Osteocyte (in vitro differentiated cells): ENCODE results near the gene SH2D6. TPM values are rescaled to one million over a fixed set of nuclear protein-coding genes. Genes with fewer than 3 reads are reported as not detected.

Source experiments
- DNase-seq: peaks from one replicate; pipeline ENCODE4 v3.0.0; 2021; ENCODE audit warnings: mixed read lengths; ENCODE audit not compliant: unreplicated experiment; ENCODE audit errors: extremely low spot score
- H3K27ac Mint-ChIP-seq: one replicate; pipeline ENCODE4 v1.8.0; 2021; ENCODE audit warnings: mild to moderate bottlenecking, mixed read lengths; ENCODE audit not compliant: unreplicated experiment
- H3K27me3 Mint-ChIP-seq: one replicate; pipeline ENCODE4 v1.8.0; 2021; ENCODE audit warnings: mixed read lengths; ENCODE audit not compliant: unreplicated experiment
- H3K36me3 Mint-ChIP-seq: one replicate; pipeline ENCODE4 v1.8.0; 2021; ENCODE audit warnings: mixed read lengths; ENCODE audit not compliant: unreplicated experiment
- H3K4me1 Mint-ChIP-seq: one replicate; pipeline ENCODE4 v1.8.0; 2021; ENCODE audit warnings: mixed read lengths; ENCODE audit not compliant: unreplicated experiment
- H3K4me3 Mint-ChIP-seq: one replicate; pipeline ENCODE4 v1.8.0; 2021; ENCODE audit warnings: mild to moderate bottlenecking, moderate library complexity, mixed read lengths; ENCODE audit not compliant: unreplicated experiment
- H3K9me3 Mint-ChIP-seq: one replicate; pipeline ENCODE4 v1.8.0; 2021; ENCODE audit warnings: mixed read lengths; ENCODE audit not compliant: unreplicated experiment
- total RNA-seq: library from RNA; stranded (reverse); gene quantifications from 2 replicates; pipeline ENCODE4 v1.2.1, GENCODE V29; 2021
- TF ChIP-seq, protein P1 (sequence below): fragments of 200-600 bp; sonication (generic); IDR thresholded peaks from 2 replicates; pipeline ENCODE4 v1.5.0; 2021; ENCODE audit warnings: antibody characterized with exemption, mild to moderate bottlenecking, moderate library complexity

SH2D6 gene
- total RNA-seq, 1 donor from 2014 or later = 0.51 TPM

GRCh38 chr2:85446296-85447221, 28.0 kb downstream of the SH2D6 start:
- TF ChIP-seq, protein P1, sequence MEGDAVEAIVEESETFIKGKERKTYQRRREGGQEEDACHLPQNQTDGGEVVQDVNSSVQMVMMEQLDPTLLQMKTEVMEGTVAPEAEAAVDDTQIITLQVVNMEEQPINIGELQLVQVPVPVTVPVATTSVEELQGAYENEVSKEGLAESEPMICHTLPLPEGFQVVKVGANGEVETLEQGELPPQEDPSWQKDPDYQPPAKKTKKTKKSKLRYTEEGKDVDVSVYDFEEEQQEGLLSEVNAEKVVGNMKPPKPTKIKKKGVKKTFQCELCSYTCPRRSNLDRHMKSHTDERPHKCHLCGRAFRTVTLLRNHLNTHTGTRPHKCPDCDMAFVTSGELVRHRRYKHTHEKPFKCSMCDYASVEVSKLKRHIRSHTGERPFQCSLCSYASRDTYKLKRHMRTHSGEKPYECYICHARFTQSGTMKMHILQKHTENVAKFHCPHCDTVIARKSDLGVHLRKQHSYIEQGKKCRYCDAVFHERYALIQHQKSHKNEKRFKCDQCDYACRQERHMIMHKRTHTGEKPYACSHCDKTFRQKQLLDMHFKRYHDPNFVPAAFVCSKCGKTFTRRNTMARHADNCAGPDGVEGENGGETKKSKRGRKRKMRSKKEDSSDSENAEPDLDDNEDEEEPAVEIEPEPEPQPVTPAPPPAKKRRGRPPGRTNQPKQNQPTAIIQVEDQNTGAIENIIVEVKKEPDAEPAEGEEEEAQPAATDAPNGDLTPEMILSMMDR = no peak
- H3K4me1 Mint-ChIP-seq = peaks cover 28% of the 10 kb centered on the region
- H3K27me3 Mint-ChIP-seq = no peaks in the 10 kb centered on the region
- no peak overlapping the region for H3K4me3 Mint-ChIP-seq
- DNase-seq = no peak
- H3K27ac Mint-ChIP-seq = peak overlapping the region; percentile 81
- H3K36me3 Mint-ChIP-seq = no peaks in the 10 kb centered on the region
- H3K9me3 Mint-ChIP-seq = no peaks in the 10 kb centered on the region

GRCh38 chr2:85447222-85447585, 28.7 kb downstream of the SH2D6 start:
- H3K27ac Mint-ChIP-seq = no peak overlapping the region
- no peak for DNase-seq
- no peaks in the 10 kb centered on the region for H3K27me3 Mint-ChIP-seq
- H3K4me1 Mint-ChIP-seq = peaks cover 28% of the 10 kb centered on the region
- TF ChIP-seq, protein P1 = no peak
- H3K9me3 Mint-ChIP-seq = no peaks in the 10 kb centered on the region
- H3K36me3 Mint-ChIP-seq = no peaks in the 10 kb centered on the region
- no peak overlapping the region for H3K4me3 Mint-ChIP-seq

- DNase-seq = no peak
- Mint-ChIP-seq H3K27me3 (no peaks in the 10 kb centered on the region), H3K36me3 (no peaks in the 10 kb centered on the region), H3K9me3 (no peaks in the 10 kb centered on the region), H3K4me1 (peaks cover 28% of the 10 kb centered on the region), H3K4me3 (no peak overlapping the region), H3K27ac (no peak overlapping the region)
- TF ChIP-seq, protein P1 = no peak
Observed at GRCh38 chr2:85448461-85449213, 30.1 kb downstream of the SH2D6 start.

- no peaks in the 10 kb centered on the region for H3K27me3 Mint-ChIP-seq
- H3K27ac Mint-ChIP-seq = no peak overlapping the region
- no peaks in the 10 kb centered on the region for H3K36me3 Mint-ChIP-seq
- no peak overlapping the region for H3K4me3 Mint-ChIP-seq
- TF ChIP-seq, protein P1 = no peak
- DNase-seq = no peak
- H3K4me1 Mint-ChIP-seq = peaks cover 28% of the 10 kb centered on the region
- H3K9me3 Mint-ChIP-seq = no peaks in the 10 kb centered on the region
Observed at GRCh38 chr2:85449214-85449588, 30.7 kb downstream of the SH2D6 start.

DNA sequence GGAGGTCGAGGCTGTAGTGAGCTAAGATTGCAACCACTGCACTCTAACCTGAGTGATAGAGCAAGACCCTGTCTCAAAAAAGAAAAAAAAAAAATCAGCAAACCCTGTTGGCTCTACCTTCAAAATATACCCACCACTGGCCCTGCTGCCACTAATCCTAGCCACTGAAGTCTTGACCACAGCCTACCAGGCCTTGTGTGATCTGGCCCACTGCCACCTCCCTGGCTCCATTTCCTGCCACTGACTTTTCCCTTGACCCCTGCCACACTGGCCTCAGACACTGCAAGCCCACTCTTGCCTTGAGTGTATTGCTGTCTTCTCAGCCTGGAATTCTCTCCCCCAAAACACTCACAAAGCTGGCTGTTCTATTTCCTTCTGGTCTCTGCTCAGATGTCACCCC, 33.7 kb downstream of the SH2D6 start:
- TF ChIP-seq, protein P1 = no peak

More for the DNA sequence above, 33.7 kb downstream of the SH2D6 start:
- H3K36me3 Mint-ChIP-seq = no peaks in the 10 kb centered on the region
- H3K27me3 Mint-ChIP-seq = no peaks in the 10 kb centered on the region
- H3K9me3 Mint-ChIP-seq = no peaks in the 10 kb centered on the region
- peaks cover 6% of the 10 kb centered on the region for H3K4me1 Mint-ChIP-seq
- H3K27ac Mint-ChIP-seq = no peak overlapping the region
- H3K4me3 Mint-ChIP-seq = no peak overlapping the region
- DNase-seq = no peak
